SK-N-SH (cell line): Measurements from ENCODE around the gene FOXL1.

Experiments used
- CHD2 ChIP-seq: fragments of 150-350 bp; IDR thresholded peaks from 2 replicates; pipeline ENCODE4 v1.6.1; 2018; ENCODE audit warnings: low read length; ENCODE audit not compliant: partially characterized antibody
- CTCF ChIP-seq: fragments of 200-600 bp; sonication (generic); IDR thresholded peaks from 2 replicates; pipeline ENCODE4 v1.6.1; 2017; ENCODE audit warnings: antibody characterized with exemption, mild to moderate bottlenecking, moderate library complexity
- GABPA ChIP-seq: IDR thresholded peaks from 2 replicates; pipeline ENCODE4 v1.4.0; 2012; ENCODE audit warnings: low read depth, mild to moderate bottlenecking
- YY1 ChIP-seq: IDR thresholded peaks from 2 replicates; pipeline ENCODE4 v1.4.0; 2012; ENCODE audit warnings: low read depth, mild to moderate bottlenecking

- TF ChIP-seq CTCF: no peak
- TF ChIP-seq CHD2: no peak
- no peak for TF ChIP-seq YY1
- TF ChIP-seq GABPA: no peak
Measured at GRCh38 chr16:86622700-86623615, 44.6 kb downstream of the FOXL1 start.
